ENCODE data around the gene FLACC1.
A peak's percentile ranks its signal among the peaks of the same experiment; 100 is the strongest.
"Not testable (repeated sequence)": the region's sequence is repeated elsewhere in the genome, so short reads cannot be mapped to it uniquely, and the experiment has no call there.

The FLACC1 gene

GRCh38 chr2:201357221-201357620 is at the start of gene FLACC1:
Gene FLACC1 (minus strand): TSS chr2:201357345. CDS start chr2:201351404, 5,941 bp downstream.
- DNase-seq = no peak

- DNase-seq = no peak
Observed at GRCh38 chr2:201406077-201406662, 49.0 kb upstream of the FLACC1 start.

- no peak for DNase-seq
Observed at GRCh38 chr2:201404699-201405280, 47.6 kb upstream of the FLACC1 start.

- no peak for DNase-seq
Observed at GRCh38 chr2:201403880-201404279, 46.7 kb upstream of the FLACC1 start.

- no peak for DNase-seq
Observed at GRCh38 chr2:201402651-201403562, 45.8 kb upstream of the FLACC1 start.

- no peak for DNase-seq
Observed at GRCh38 chr2:201401815-201402214, 44.7 kb upstream of the FLACC1 start.

- DNase-seq = no peak
Observed at GRCh38 chr2:201396595-201396994, 39.5 kb upstream of the FLACC1 start.

- DNase-seq = no peak
Observed at GRCh38 chr2:201383136-201383535, 26.0 kb upstream of the FLACC1 start.

GRCh38 chr2:201378496-201379397 is 21.6 kb upstream of the FLACC1 start:
- DNase-seq = no peak

- no peak for DNase-seq
Observed at GRCh38 chr2:201377218-201377617, 20.1 kb upstream of the FLACC1 start.

- DNase-seq = no peak
Observed at GRCh38 chr2:201369775-201370174, 12.6 kb upstream of the FLACC1 start.

GRCh38 chr2:201369318-201369717 is 12.2 kb upstream of the FLACC1 start:
- not testable (repeated sequence) for DNase-seq

- DNase-seq = no peak
Observed at GRCh38 chr2:201366146-201366545, 9.0 kb upstream of the FLACC1 start.

GRCh38 chr2:201363857-201364560 is 6.9 kb upstream of the FLACC1 start:
- DNase-seq = peak; percentile 35

- DNase-seq = no peak
Observed at GRCh38 chr2:201362396-201362795, 5.3 kb upstream of the FLACC1 start.

GRCh38 chr2:201361078-201361733 is 4.1 kb upstream of the FLACC1 start:
- no peak for DNase-seq

- DNase-seq = no peak
Observed at GRCh38 chr2:201360256-201360655, 3.1 kb upstream of the FLACC1 start.

GRCh38 chr2:201358684-201359083 is 1.5 kb upstream of the FLACC1 start:
- DNase-seq = no peak

- no peak for DNase-seq
Observed at GRCh38 chr2:201353116-201353515, 4.0 kb downstream of the FLACC1 start.

GRCh38 chr2:201350879-201351278 is 6.3 kb downstream of the FLACC1 start:
- DNase-seq = no peak

- DNase-seq = no peak
Observed at GRCh38 chr2:201349601-201350000, 7.5 kb downstream of the FLACC1 start.

GRCh38 chr2:201348758-201349157 is 8.4 kb downstream of the FLACC1 start:
- no peak for DNase-seq
